ACC112 (cell line): ENCODE measurements around the gene MMP28.

Experiments
- H2AFZ ChIP-seq: fragments of 200-600 bp; sonication (generic); one replicate; pipeline ENCODE4 v1.6.0; 2017; ENCODE audit warnings: antibody characterized with exemption, low read length; ENCODE audit not compliant: unreplicated experiment
- H3K27ac ChIP-seq: fragments of 200-600 bp; sonication (generic); 2 replicates; pipeline ENCODE4 v1.5.1; 2014; ENCODE audit warnings: low read depth, mild to moderate bottlenecking, antibody characterized with exemption, low read length, moderate library complexity
- H3K27me3 ChIP-seq: fragments of 200-600 bp; sonication (generic); 2 replicates; pipeline ENCODE4 v1.6.1; 2014; ENCODE audit warnings: mild to moderate bottlenecking, antibody characterized with exemption, low read length, moderate library complexity, mixed read lengths; ENCODE audit not compliant: insufficient read depth
- H3K36me3 ChIP-seq: fragments of 200-600 bp; sonication (generic); 2 replicates; pipeline ENCODE4 v1.6.1; 2016; ENCODE audit warnings: mild to moderate bottlenecking, antibody characterized with exemption, low read length, moderate library complexity, mixed read lengths; ENCODE audit not compliant: insufficient read depth
- H3K4me1 ChIP-seq: fragments of 200-600 bp; sonication (generic); one replicate; pipeline ENCODE4 v1.6.1; 2016; ENCODE audit warnings: low read length, mixed read lengths; ENCODE audit not compliant: insufficient read depth, unreplicated experiment, control insufficient read depth
- H3K4me3 ChIP-seq: fragments of 200-600 bp; sonication (generic); 2 replicates; pipeline ENCODE4 v1.5.1; 2014; ENCODE audit warnings: mild to moderate bottlenecking, low read depth, low read length
- H3K79me2 ChIP-seq: fragments of 200-600 bp; sonication (generic); one replicate; pipeline ENCODE4 v1.6.0; 2016; ENCODE audit warnings: low read length; ENCODE audit not compliant: control insufficient read depth, unreplicated experiment, insufficient read depth

MMP28 gene

GRCh38 chr17:35734396-35734795 is 61.0 kb downstream of the MMP28 start:
- Histone ChIP-seq H3K36me3 (no peaks in the 10 kb centered on the region), H3K4me3 (no peak overlapping the region), H2AFZ (no peak overlapping the region), H3K27me3 (peaks cover 12% of the 10 kb centered on the region), H3K27ac (no peak overlapping the region), H3K79me2 (no peaks in the 10 kb centered on the region), H3K4me1 (peaks cover 8% of the 10 kb centered on the region)

GRCh38 chr17:35733366-35733765 is 62.1 kb downstream of the MMP28 start:
- Histone ChIP-seq H3K27ac (no peak overlapping the region), H2AFZ (no peak overlapping the region), H3K79me2 (no peaks in the 10 kb centered on the region), H3K4me3 (no peak overlapping the region), H3K27me3 (peaks cover 3% of the 10 kb centered on the region), H3K36me3 (no peaks in the 10 kb centered on the region), H3K4me1 (peaks cover 8% of the 10 kb centered on the region)

- H2AFZ ChIP-seq, result no peak overlapping the region
- H3K27me3 ChIP-seq, result peaks cover 3% of the 10 kb centered on the region; the same call in 1 of the 2 replicates
- H3K27ac ChIP-seq, result no peak overlapping the region
- no peaks in the 10 kb centered on the region for H3K36me3 ChIP-seq
- H3K4me3 ChIP-seq, result no peak overlapping the region
- peaks cover 8% of the 10 kb centered on the region for H3K4me1 ChIP-seq
- no peaks in the 10 kb centered on the region for H3K79me2 ChIP-seq
Measured at GRCh38 chr17:35732806-35733136, 62.7 kb downstream of the MMP28 start.

GRCh38 chr17:35731917-35732805 is 63.3 kb downstream of the MMP28 start:
- Histone ChIP-seq H3K79me2 (no peaks in the 10 kb centered on the region), H3K4me3 (peak overlapping the region; percentile 77), H3K27ac (no peak overlapping the region), H3K4me1 (peaks cover 8% of the 10 kb centered on the region), H3K36me3 (no peaks in the 10 kb centered on the region), H3K27me3 (peaks cover 3% of the 10 kb centered on the region; the same call in 1 of the 2 replicates), H2AFZ (no peak overlapping the region)

GRCh38 chr17:35731239-35731916 is 64.1 kb downstream of the MMP28 start, which contains the start of gene RASL10B:
TSS of gene RASL10B (plus strand) at chr17:35731639. CDS start at chr17:35735185, 3,546 bp downstream.
- no peaks in the 10 kb centered on the region for H3K79me2 ChIP-seq
- peak within 1 kb of the TSS; percentile 77 for H3K4me3 ChIP-seq
- H3K27me3 ChIP-seq, result peaks cover 3% of the 10 kb centered on the region; the same call in 1 of the 2 replicates
- H3K36me3 ChIP-seq, result no peaks in the 10 kb centered on the region
- no peak within 1 kb of the TSS for H2AFZ ChIP-seq
- peaks cover 16% of the 10 kb centered on the region for H3K4me1 ChIP-seq
- no peak within 1 kb of the TSS for H3K27ac ChIP-seq

DNA sequence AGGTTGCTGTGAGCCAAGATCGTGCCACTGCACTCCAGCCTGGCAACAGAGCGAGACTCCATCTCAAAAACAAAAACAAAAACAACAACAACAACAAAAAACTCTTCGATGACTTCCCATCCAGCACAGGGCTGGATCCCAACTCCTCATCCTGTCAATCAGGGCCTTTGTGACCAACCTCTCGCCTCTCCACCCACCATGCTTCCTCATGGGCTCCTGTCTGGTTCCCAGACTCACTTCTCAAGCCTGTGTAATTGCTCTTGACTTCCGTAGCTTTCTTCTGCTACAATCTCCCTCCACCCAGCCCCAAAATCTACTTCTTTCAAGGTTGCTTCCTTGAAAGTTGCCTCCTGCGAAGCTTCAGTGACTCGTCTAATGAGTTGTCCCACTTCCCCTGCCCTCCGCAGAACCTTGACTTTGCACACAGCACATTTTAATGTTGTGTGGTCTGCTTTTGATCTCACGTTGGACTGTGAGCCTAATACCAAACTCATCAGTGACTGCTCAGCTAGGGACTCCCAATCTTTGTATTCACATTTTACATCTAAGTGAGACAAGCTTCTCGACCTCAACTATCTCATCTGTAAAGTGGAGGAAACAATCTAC is 64.9 kb downstream of the MMP28 start:
- Histone ChIP-seq H3K36me3 (no peaks in the 10 kb centered on the region), H3K4me3 (no peak overlapping the region), H3K4me1 (peaks cover 24% of the 10 kb centered on the region)

GRCh38 chr17:35729405-35729833 is 66.0 kb downstream of the MMP28 start:
- Histone ChIP-seq H3K36me3 (no peaks in the 10 kb centered on the region), H3K27me3 (peaks cover 3% of the 10 kb centered on the region; the same call in 1 of the 2 replicates), H3K4me1 (peaks cover 29% of the 10 kb centered on the region), H3K79me2 (no peaks in the 10 kb centered on the region), H3K4me3 (no peak overlapping the region), H3K27ac (no peak overlapping the region), H2AFZ (no peak overlapping the region)

More for the DNA sequence above, 64.9 kb downstream of the MMP28 start:
- no peak overlapping the region for H2AFZ ChIP-seq
- H3K27me3 ChIP-seq, result peaks cover 3% of the 10 kb centered on the region; the same call in 1 of the 2 replicates
- H3K79me2 ChIP-seq, result no peaks in the 10 kb centered on the region
- no peak overlapping the region for H3K27ac ChIP-seq

- H3K36me3 ChIP-seq, result peaks cover 8% of the 10 kb centered on the region
- H3K27ac ChIP-seq, result no peak overlapping the region
- H3K27me3 ChIP-seq, result peaks cover 3% of the 10 kb centered on the region; the same call in 1 of the 2 replicates
- H3K79me2 ChIP-seq, result no peaks in the 10 kb centered on the region
- H3K4me3 ChIP-seq, result no peak overlapping the region
- peaks cover 29% of the 10 kb centered on the region for H3K4me1 ChIP-seq
- no peak overlapping the region for H2AFZ ChIP-seq
Measured at GRCh38 chr17:35728551-35728950, 66.9 kb downstream of the MMP28 start.

DNA sequence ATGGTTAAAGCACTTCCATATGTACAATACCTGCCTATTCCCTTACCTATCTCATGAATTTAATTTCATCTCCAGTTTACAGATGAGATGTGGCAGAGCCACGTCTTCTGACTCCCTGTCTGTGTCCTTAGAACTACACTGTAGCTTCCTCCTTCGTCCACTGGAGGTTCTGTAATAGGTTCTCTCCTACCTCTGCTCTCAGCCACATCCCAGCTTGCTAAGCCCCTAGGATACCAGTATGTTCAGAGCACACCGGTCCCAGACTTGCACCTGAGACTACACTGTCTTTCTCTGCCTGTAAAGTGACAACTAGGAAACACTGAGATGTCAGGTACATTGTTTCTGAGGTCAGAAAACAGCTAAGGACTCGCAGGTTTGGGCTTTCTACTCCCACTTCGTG is 67.8 kb downstream of the MMP28 start:
- H3K27me3 ChIP-seq, result peaks cover 3% of the 10 kb centered on the region; the same call in 1 of the 2 replicates
- peaks cover 29% of the 10 kb centered on the region for H3K4me1 ChIP-seq
- H3K27ac ChIP-seq, result no peak overlapping the region
- H2AFZ ChIP-seq, result no peak overlapping the region
- no peaks in the 10 kb centered on the region for H3K79me2 ChIP-seq
- H3K4me3 ChIP-seq, result no peak overlapping the region
- peaks cover 16% of the 10 kb centered on the region for H3K36me3 ChIP-seq

DNA sequence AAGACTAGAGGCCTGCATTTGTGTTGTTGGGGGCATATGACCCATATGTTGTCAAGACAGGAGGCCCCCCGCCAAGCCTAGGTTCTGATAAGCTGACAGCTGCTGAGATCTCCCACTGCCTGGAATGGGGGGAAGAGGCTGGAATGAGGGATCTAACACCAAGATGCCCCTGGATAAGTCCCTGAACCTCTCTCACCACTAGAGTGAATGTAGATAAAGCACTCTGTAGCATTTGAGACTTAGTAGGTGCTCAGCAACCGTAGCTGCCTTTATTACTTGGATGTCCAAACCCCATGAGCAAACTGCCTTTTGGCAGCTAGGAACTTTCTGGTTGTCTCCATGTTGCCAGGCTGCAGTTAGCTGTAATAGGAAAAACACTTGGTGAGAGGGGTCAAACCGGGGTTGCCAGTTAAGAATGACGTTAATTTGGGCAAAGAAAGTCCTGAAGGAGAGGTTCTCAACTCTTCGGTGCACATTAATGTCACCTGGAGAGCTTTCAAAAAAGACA is 68.4 kb downstream of the MMP28 start:
- Histone ChIP-seq H2AFZ (no peak overlapping the region), H3K79me2 (no peaks in the 10 kb centered on the region), H3K36me3 (peaks cover 16% of the 10 kb centered on the region), H3K27me3 (peaks cover 1% of the 10 kb centered on the region; the same call in 1 of the 2 replicates), H3K27ac (peak overlapping the region; percentile 40), H3K4me1 (peaks cover 29% of the 10 kb centered on the region), H3K4me3 (no peak overlapping the region)
